DND-41 (cell line): ENCODE data around the gene CCDC121.
A peak's percentile ranks its signal among the peaks of the same experiment; 100 is the strongest.

Source experiments
- ATAC-seq: fragments of 200-7000 bp; cut with Tn5 transposase; 3 replicates; pipeline ENCODE4 v1.9.1; 2021; ENCODE audit warnings: low read depth; ENCODE audit not compliant: insufficient read depth
- DNase-seq: peaks from one replicate; pipeline ENCODE4 v3.0.0-alpha.2; 2020
- H2AFZ ChIP-seq: 2 replicates; pipeline ENCODE4 v1.6.0; 2012; ENCODE audit warnings: low read depth, low read length
- H3K27ac ChIP-seq: 2 replicates; pipeline ENCODE4 v1.5.1; 2012; ENCODE audit warnings: low read length, inconsistent platforms
- H3K27me3 ChIP-seq: fragments of 200-600 bp; sonication (generic); 2 replicates; pipeline ENCODE4 v1.6.0; 2012; ENCODE audit warnings: low read length, mild to moderate bottlenecking, inconsistent platforms; ENCODE audit not compliant: insufficient read depth, poor library complexity
- H3K36me3 ChIP-seq: 2 replicates; pipeline ENCODE4 v1.5.1; 2012; ENCODE audit warnings: low read length, inconsistent platforms; ENCODE audit not compliant: insufficient read depth
- H3K4me1 ChIP-seq: 2 replicates; pipeline ENCODE4 v1.5.1; 2012; ENCODE audit warnings: mild to moderate bottlenecking, low read length; ENCODE audit not compliant: insufficient read depth
- H3K4me2 ChIP-seq: 2 replicates; pipeline ENCODE4 v1.6.0; 2012; ENCODE audit warnings: mild to moderate bottlenecking, moderate library complexity, low read length, inconsistent platforms; ENCODE audit not compliant: insufficient read depth
- H3K4me3 ChIP-seq, 2 experiments: fragments of 200-600 bp in 1 of 2; shearing (Covaris generic) in 1 of 2; 2 replicates each; pipeline ENCODE4 v1.5.1; 2012 to 2016; ENCODE audit warnings: inconsistent platforms in 2 of 2, low read length in 2 of 2, mild to moderate bottlenecking in 2 of 2, low read depth in 1 of 2, moderate library complexity in 1 of 2
- H3K79me2 ChIP-seq: 2 replicates; pipeline ENCODE4 v1.6.0; 2012; ENCODE audit warnings: low read length, inconsistent platforms; ENCODE audit not compliant: insufficient read depth
- H3K9ac ChIP-seq: 2 replicates; pipeline ENCODE4 v1.6.0; 2012; ENCODE audit warnings: low read depth, mild to moderate bottlenecking, inconsistent platforms, low read length, moderate library complexity
- H3K9me3 ChIP-seq: 2 replicates; pipeline ENCODE4 v1.5.1; 2012; ENCODE audit warnings: low read length, moderate library complexity, mild to moderate bottlenecking, inconsistent platforms; ENCODE audit not compliant: insufficient read depth, severe bottlenecking
- H4K20me1 ChIP-seq: 2 replicates; pipeline ENCODE4 v1.6.0; 2012; ENCODE audit warnings: low read length; ENCODE audit not compliant: insufficient read depth
- CTCF ChIP-seq: IDR thresholded peaks from 2 replicates; pipeline ENCODE4 v1.5.1; 2012; ENCODE audit warnings: borderline replicate concordance, low read length, moderate library complexity, mild to moderate bottlenecking; ENCODE audit not compliant: poor library complexity, severe bottlenecking; ENCODE audit errors: extremely low read depth
- EZH2 ChIP-seq: IDR thresholded peaks from 3 replicates; pipeline ENCODE4 v1.6.1; 2012; ENCODE audit warnings: borderline replicate concordance, low read depth, mild to moderate bottlenecking, moderate library complexity, low read length, inconsistent platforms; ENCODE audit not compliant: severe bottlenecking

The CCDC121 gene

GRCh38 chr2:27663285-27664153 is 34.7 kb upstream of the CCDC121 start, which contains the start of the genes SLC4A1AP and SUPT7L:
TSS of gene SLC4A1AP (plus strand) at chr2:27663889. CDS start at chr2:27663915, 26 bp downstream.
TSS of gene SUPT7L (minus strand) at chr2:27663614. CDS start at chr2:27662192, 1,422 bp downstream.
- Histone ChIP-seq H3K27me3 (no peaks in the 10 kb centered on the region), H3K27ac (peak within 1 kb of the TSS; percentile 90), H4K20me1 (no peaks in the 10 kb centered on the region), H3K4me3 (peak within 1 kb of the TSS; percentile 63 to 85), H3K9ac (peak within 1 kb of the TSS; percentile 67), H3K4me1 (peaks cover 43% of the 10 kb centered on the region), H3K79me2 (peaks cover 47% of the 10 kb centered on the region), H3K9me3 (no peaks in the 10 kb centered on the region), H3K4me2 (peak within 1 kb of the TSS; percentile 95), H2AFZ (peak within 1 kb of the TSS; percentile 98), H3K36me3 (peaks cover 47% of the 10 kb centered on the region)
- TF ChIP-seq EZH2, result no peak
- no peak for TF ChIP-seq CTCF
- peak; percentile 76 for DNase-seq
- ATAC-seq, result peak; percentile 85

GRCh38 chr2:27661371-27661770 is 32.6 kb upstream of the CCDC121 start:
- Histone ChIP-seq H3K9ac (no peak overlapping the region), H3K79me2 (peaks cover 47% of the 10 kb centered on the region), H2AFZ (no peak overlapping the region), H3K27ac (no peak overlapping the region), H3K36me3 (peaks cover 53% of the 10 kb centered on the region), H3K27me3 (no peaks in the 10 kb centered on the region), H3K4me2 (no peak overlapping the region), H3K9me3 (no peaks in the 10 kb centered on the region), H3K4me3 (no peak overlapping the region), H3K4me1 (peaks cover 43% of the 10 kb centered on the region), H4K20me1 (no peaks in the 10 kb centered on the region)
- TF ChIP-seq EZH2 (no peak), CTCF (no peak)
- ATAC-seq (no peak), DNase-seq (no peak)

GRCh38 chr2:27655155-27655951 is 26.5 kb upstream of the CCDC121 start:
- TF ChIP-seq EZH2, result no peak
- TF ChIP-seq CTCF, result no peak
- ATAC-seq (no peak), DNase-seq (no peak)
- no peak overlapping the region for H3K9ac ChIP-seq
- no peak overlapping the region for H3K4me2 ChIP-seq
- no peaks in the 10 kb centered on the region for H3K9me3 ChIP-seq
- H3K79me2 ChIP-seq, result no peaks in the 10 kb centered on the region
- no peaks in the 10 kb centered on the region for H4K20me1 ChIP-seq
- no peak overlapping the region for H3K4me3 ChIP-seq
- H2AFZ ChIP-seq, result no peak overlapping the region
- no peaks in the 10 kb centered on the region for H3K4me1 ChIP-seq
- H3K36me3 ChIP-seq, result peaks cover 88% of the 10 kb centered on the region
- no peaks in the 10 kb centered on the region for H3K27me3 ChIP-seq
- H3K27ac ChIP-seq, result no peak overlapping the region
